HG03442 (cell line): ENCODE results near the gene ATP13A3.

Experiments
- ATAC-seq: cut with Tn5 transposase; IDR thresholded peaks from one replicate; pipeline ENCODE4 v1.9.1; 2021; ENCODE audit warnings: mild to moderate bottlenecking, moderate library complexity; ENCODE audit not compliant: unreplicated experiment

Gene ATP13A3

GRCh38 chr3:194446172-194446571 is 40.6 kb downstream of the ATP13A3 start:
- no peak for ATAC-seq

- ATAC-seq, result no peak
Observed at GRCh38 chr3:194443901-194444300, 42.9 kb downstream of the ATP13A3 start.

DNA sequence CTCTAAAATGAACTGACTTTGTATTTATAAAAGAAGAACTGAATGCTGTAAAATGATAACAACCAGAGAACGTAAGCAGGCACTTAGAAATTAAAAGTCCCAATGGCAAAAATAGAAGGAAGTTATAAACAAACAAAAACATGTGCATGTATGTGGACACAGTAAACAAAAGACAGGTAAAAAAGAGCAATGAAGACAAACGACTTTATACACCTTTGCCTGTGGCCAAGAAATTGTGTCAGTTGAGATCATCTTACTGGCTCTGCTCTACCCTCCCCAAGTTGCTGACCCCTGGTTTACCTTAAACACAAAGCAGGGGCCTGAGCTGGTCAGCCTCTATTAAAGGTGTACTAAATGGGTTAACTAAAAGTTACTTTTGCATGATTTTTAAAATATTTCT is 46.0 kb downstream of the ATP13A3 start:
- ATAC-seq, result no peak

DNA sequence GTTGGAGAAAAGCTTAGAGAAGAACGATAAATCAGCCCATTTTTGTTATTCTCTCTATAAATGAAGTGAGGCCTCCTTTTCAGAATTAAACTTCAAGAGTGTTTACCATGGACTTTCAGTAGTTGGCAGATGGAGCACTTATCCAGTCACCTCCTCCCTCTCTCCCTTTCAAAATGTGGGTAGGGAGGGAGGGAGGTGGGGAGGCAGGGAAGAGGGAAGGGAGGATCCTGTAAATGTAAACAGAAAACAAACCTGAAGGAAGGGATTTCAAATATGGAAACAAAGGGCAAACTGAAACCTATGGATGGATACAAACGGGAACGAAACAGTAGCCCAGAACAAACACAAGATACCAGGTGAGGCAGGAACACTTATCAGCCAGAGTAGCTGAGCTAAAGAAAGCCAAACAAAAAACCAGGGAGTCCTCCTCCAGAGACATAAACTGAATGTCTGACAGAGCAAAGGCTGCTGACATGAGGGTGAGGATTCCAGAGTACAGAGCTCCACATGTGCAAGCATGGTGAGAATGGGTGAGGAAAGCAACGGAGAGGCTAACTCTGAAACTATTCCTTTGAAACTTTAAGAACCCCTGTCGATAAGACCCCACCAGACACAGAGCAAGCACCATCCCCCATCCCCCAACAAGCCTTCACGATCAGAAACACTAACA is 46.8 kb downstream of the ATP13A3 start:
- ATAC-seq, result no peak

- ATAC-seq, result no peak
Observed at GRCh38 chr3:194434503-194434902, 52.3 kb downstream of the ATP13A3 start.

DNA sequence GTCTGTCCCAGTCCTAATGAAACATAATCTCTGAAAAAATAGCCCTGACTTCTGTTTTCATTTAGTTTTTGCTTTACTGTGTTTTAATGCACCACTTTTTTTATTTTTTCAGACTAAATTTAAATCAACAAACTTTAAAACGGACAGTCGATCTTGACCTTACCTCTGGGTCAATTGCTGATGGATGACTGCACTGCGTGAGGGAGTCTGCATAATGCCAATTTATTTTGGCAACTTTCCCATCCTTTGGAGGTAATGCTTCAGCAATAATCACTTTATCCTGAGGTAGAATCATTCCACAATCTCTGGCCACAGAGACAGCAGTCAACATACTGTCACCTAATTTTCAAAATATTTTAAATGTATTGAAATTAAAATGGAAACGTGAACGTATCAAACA is 55.2 kb downstream of the ATP13A3 start:
- no peak for ATAC-seq

DNA sequence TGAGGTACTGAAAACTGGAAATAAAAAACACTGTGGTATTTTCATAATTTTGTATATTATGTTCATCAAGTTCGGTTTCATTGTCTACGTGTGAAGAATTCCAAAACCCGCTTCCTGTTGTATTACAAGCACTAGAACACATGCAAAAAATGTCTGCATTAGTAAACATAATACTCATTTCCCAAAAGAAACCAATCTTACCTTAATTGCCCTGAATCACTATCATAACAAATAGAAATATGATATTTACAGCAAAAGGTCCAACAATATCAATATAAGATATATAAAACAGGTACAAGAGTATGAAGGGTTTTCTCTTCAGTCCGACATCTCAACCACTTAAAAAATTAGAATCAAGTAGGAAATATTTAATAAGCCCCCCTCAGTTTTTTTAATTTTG is 61.4 kb downstream of the ATP13A3 start:
- ATAC-seq, result no peak

DNA sequence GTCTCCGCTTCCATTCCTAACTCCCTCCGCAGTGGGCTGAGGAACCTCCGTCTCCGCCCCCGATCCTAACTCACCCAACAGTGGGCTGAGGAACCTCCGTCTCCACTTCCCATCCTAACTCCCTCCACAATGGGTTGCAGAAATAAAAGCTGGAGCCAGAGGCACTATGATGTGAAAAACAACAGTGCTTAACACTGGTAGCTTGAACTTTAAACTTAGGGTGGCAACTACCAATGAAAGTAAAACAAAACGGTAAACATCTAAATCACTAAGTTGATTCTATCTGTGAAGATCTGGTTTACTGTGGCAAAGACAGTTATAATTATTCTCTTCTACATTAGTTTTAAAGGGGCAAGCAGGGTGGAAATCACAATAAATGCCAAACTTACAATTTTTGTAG is 61.8 kb downstream of the ATP13A3 start:
- no peak for ATAC-seq

DNA sequence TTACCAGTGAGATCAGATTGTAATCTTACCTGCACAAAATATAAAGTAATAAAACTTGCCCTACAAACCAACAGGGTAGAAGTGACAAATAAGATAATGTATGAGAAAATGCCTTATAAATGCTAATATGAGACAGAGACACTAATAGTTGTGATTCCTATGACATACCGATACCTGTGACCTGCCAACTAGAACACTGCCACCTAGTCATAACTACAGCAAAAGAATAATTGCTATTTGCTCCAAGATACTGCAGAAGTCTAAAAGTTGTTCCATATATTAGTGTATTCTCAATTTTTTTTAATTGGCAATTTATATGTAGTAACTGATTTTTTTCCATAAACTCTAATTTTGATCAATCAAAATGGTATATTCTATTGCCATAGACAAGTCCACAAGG is 62.4 kb downstream of the ATP13A3 start:
- ATAC-seq, result no peak

GRCh38 chr3:194423317-194423716 is 63.5 kb downstream of the ATP13A3 start:
- no peak for ATAC-seq

DNA sequence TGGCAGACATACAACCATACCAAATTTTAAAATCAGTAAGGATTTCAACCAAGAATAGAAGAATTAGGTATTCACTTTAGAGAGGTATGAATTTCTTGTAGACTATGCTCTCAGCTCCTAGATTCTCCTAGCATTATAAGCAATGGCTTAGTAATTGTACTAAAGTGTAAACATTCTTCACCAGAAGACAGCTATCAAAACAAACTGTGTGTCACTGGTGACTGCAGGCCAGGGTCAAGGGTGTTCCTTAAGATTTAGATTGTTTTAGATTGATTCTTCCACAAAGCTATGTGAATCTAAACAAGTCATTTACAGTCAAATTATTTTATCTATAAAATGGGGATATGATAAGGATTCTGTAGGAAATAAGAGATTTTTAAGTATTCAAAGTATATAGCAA is 64.6 kb downstream of the ATP13A3 start:
- ATAC-seq, result no peak

DNA sequence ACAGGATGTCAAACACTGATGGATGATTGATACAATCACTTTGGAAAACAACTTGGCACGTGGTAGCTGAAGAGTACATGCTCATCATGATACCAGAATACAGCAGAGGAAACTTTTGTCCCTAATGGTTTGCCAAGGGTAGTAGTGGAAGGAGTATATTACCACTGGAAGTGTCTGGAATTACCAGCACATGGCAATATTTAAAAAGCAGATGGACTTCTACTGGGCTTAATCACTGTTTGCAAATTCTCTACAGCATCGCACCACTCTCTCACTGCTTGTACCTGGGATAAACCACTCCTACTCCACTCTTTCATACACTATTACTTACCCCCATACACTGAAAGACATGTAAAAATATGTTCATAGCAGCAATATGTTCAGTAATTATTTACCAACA is 68.1 kb downstream of the ATP13A3 start:
- ATAC-seq, result no peak

DNA sequence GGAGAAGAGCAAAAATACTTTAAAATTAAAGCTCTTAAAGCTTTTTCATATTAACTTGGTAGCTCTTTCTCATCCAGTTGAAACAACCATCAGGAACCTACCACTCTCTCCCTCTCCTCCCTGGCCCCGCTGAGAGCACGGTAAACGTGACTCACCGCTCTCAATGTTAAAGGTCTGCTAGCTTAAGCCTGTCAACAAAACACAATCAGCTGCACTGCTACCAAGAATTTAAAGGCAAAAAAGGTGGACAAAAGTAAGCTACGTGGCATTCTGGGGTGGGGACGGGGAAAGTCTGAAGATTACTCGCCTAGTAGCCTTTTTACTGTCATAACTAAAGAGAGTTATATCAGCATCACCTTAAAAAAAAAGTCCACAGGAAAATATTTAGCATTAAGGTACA is 79.4 kb downstream of the ATP13A3 start:
- no peak for ATAC-seq

GRCh38 chr3:194405766-194406165 is 81.0 kb downstream of the ATP13A3 start:
- ATAC-seq, result no peak

GRCh38 chr3:194404365-194405140 is 82.2 kb downstream of the ATP13A3 start:
- no peak for ATAC-seq

GRCh38 chr3:194401868-194402329 is 84.9 kb downstream of the ATP13A3 start:
- ATAC-seq, result no peak

DNA sequence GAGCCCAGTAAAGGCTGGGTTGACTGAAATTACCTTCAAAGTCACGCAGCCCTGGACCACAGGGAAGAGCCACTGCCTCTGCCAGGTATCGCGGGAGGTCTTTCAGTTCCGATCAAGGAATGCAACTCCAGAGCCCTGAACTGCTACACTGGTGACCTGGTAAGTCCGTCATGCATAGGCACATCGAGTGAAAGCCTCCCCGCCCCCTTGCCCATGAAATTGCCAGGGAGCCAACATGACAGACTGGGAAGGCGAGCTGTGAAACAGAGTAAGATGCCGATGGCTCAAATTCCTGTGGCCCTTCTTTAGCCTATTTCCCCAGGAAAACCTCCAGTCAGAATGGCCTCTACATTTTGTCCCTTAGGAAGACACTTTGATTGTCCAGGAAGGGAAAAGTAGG is 85.5 kb downstream of the ATP13A3 start:
- ATAC-seq, result no peak

DNA sequence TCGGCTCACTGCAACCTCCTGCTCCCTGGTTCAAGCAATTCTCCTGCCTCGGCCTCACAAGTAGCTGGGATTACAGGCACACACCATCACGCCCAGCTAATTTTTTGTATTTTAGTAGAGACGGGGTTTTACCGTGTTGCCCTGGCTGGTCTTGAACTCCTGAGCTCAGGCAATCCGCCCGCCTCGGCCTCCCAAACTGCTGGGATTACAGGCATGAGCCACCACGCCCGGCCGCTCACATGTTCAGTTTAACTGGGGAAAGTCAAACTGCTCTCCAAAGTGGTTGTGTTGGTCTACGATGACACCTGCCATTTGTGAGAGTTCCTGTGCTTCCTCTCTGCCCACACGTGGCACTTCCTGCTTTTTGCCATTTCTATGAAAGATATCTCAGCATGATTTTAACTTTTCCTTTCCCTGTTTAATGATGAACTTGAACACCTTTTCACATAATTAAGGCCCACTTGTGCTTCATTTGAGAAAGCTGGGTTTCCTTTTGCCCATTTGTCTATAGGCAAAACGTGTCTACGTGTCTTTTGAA is 86.9 kb downstream of the ATP13A3 start:
- no peak for ATAC-seq

DNA sequence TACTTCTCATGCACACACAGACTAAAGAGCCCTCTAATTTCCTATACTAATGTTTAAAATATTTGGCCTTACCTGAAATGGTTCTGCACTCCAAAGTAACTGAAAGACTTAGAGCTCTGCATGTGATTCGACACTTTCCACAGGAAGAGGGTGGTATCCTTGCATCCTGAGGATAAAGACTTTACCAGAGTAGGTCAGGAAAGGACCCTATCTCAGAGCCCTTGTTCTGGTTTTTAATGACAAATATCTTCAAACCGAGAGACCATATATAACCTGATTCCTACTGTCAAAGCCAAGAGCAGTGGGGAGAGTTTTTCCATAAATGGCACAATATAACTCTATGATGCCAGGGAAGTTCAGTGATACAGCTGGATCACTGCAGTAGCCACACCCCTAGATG is 87.6 kb downstream of the ATP13A3 start, which contains the start of gene GP5:
GP5 (minus strand) TSS at position 101 of the 400 bp plus-strand sequence. CDS start 984 bp downstream, outside the sequence.
- ATAC-seq, result no peak

GRCh38 chr3:194397757-194398312 is 89.0 kb downstream of the ATP13A3 start:
- ATAC-seq, result no peak

DNA sequence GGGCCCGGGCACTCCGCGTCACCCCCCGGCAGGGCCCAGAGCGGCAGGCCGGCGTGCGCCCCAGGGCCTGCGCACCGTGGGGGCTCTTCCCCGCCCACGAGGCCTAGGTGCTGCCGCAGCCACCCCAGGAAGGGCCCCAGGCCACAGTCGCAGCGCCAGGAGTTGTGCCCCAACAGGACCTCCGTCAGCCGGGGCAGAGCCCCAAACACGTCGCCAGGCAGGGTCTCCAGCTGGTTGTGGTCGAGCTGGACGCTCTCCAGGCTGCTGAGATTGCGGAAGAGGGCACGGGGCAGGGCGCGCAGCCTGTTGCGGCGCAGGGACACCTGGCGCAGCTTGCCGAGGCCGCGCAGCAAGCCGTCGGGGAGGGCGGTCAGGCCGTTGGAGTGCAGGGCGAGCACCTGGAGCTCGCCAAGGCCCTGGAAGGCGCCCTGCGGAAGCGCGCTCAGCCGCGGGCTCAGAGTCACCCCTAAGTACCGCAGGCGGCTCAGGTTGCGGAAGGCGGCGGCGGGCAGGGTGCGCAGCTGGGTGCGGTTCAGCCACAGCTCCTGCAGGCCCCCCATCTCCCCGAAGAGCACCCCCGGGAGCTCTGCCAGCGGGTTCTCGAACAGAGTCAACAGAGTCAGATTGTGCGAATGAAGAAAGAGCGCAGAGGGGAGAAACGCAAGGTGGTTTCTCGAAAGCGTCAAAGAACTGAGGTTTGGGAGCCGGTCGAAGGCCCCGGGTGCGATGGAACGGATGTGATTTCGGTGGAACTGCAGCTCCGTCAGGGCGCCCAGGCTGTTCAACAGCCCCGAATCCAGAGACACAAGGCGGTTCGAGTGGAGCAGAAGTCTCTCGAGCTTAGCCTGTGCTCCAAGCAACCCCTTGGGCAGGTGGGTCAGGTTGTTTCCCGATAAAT is 89.7 kb downstream of the ATP13A3 start:
- no peak for ATAC-seq
